GM12801 (cell line): Measurements from ENCODE around the gene FYCO1.

ENCODE experiments used
- CTCF ChIP-seq: IDR thresholded peaks from one replicate; pipeline ENCODE4 v1.5.1; 2011; ENCODE audit warnings: control low read depth; ENCODE audit not compliant: insufficient read length; ENCODE audit errors: extremely low read depth

FYCO1 gene

GRCh38 chr3:45914362-45915058 is 81.1 kb downstream of the FYCO1 start:
- no peak for TF ChIP-seq CTCF

DNA sequence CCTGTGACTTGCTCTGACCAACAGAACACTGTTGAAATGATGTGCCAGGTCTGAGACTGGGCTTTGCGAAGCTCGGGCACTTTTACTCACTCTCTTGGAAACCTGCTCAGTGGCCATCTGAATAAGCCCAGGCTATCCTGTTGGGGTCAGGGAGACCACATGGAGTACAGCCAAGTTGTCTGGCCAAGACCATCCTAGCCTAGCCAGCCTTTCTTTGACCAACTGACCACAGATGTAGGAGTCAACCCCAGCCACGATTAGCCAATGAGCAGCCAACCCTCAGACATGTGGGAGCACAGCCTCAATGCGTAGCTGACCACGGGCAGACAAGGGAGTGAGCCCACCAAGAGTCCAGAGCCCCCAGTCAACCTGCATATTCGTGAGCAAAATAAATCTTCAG is 83.2 kb downstream of the FYCO1 start:
- no peak for TF ChIP-seq CTCF

DNA sequence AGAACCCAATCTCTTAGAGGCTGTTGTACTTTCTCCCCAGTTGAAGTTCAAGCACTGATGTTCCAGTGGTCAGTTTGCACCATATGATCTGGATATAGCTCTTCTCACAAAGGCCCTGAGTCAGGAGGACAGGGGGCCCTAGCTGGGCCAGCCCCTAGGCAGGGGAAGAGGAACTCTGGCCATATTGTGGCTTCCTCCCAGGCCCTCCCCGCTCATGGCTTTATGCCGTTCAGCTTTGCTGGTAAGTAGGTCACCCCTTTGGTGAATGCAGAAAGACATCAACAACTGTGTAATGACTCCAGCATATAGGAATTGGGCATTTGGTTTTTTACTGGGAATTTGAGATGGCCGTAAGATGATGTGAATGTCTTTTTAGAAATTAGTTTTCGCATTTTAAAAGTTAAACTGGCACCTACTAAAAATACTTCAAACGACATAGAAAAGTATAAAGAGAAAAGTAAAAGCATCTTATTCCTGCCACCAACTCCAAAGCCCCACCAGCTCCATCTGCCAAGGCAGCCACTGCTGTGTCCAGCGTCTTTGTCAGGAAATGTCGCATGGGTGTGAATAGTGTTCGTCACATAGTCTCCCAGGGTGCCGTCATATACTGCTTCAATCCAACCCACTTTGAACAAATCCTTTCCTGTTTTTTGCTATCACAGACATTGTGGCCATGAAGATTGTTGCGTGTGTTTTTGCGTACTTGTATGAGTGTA is 84.0 kb downstream of the FYCO1 start:
- no peak for TF ChIP-seq CTCF

GRCh38 chr3:45910892-45911291 is 84.7 kb downstream of the FYCO1 start:
- no peak for TF ChIP-seq CTCF

DNA sequence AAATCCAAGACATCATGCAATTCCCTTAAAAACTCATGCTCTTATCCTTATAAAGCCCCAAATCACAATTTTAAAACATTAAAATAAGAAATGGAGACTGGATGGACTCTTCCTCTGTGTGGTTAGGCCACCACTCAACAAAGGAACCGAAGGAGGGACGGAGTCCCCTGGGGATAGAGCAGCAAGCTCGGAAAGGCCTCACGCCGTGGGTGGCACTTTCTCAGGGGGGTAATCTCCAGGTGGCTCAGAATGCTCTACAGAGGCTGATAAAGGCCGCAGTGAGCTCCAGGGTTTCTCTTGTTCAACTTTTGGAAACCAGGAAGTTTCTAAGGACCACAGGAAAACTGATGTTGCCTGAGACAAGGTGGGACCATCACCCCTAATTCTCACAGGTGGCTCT is 86.1 kb downstream of the FYCO1 start:
- TF ChIP-seq CTCF, result no peak

- TF ChIP-seq CTCF, result no peak
These were observed 86.9 kb downstream of the FYCO1 start for GRCh38 chr3:45908761-45909160.

GRCh38 chr3:45907769-45908705 is 87.6 kb downstream of the FYCO1 start:
- TF ChIP-seq CTCF, result no peak
